ENCODE measurements around the gene ZGLP1.

DNA sequence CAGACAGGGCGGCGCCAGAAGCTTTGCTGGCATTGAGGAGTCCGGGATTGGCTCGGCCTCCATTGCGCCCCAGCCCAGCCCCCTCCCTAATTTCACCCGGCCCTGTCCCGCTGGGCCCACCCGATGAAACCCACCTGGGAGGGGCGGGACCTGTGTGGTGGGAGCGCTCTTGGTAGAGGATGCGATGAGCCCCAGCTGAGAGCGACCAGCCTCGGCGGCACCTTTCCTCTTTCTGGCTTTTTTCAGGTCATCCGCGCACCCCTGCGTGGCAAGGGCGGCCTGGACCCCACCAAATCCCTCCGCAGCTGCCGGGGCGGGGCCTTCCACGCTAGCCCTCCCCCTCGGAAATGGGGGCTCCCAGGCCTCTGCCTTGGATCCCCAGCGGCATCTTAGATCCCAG is at the start of gene ZGLP1:
- TF ChIP-seq, protein P1, sequence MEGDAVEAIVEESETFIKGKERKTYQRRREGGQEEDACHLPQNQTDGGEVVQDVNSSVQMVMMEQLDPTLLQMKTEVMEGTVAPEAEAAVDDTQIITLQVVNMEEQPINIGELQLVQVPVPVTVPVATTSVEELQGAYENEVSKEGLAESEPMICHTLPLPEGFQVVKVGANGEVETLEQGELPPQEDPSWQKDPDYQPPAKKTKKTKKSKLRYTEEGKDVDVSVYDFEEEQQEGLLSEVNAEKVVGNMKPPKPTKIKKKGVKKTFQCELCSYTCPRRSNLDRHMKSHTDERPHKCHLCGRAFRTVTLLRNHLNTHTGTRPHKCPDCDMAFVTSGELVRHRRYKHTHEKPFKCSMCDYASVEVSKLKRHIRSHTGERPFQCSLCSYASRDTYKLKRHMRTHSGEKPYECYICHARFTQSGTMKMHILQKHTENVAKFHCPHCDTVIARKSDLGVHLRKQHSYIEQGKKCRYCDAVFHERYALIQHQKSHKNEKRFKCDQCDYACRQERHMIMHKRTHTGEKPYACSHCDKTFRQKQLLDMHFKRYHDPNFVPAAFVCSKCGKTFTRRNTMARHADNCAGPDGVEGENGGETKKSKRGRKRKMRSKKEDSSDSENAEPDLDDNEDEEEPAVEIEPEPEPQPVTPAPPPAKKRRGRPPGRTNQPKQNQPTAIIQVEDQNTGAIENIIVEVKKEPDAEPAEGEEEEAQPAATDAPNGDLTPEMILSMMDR (IDR thresholded peaks at IDR 0.05), result no peak
- no peak for TF ChIP-seq POLR2A (IDR thresholded peaks at IDR 0.05)
